HG02610 (cell line): Measurements from ENCODE around the gene MLLT1.

ENCODE experiments used
- ATAC-seq: cut with Tn5 transposase; IDR thresholded peaks from one replicate; pipeline ENCODE4 v1.9.1; 2021; ENCODE audit warnings: mild to moderate bottlenecking, moderate library complexity; ENCODE audit not compliant: unreplicated experiment

Gene MLLT1

DNA sequence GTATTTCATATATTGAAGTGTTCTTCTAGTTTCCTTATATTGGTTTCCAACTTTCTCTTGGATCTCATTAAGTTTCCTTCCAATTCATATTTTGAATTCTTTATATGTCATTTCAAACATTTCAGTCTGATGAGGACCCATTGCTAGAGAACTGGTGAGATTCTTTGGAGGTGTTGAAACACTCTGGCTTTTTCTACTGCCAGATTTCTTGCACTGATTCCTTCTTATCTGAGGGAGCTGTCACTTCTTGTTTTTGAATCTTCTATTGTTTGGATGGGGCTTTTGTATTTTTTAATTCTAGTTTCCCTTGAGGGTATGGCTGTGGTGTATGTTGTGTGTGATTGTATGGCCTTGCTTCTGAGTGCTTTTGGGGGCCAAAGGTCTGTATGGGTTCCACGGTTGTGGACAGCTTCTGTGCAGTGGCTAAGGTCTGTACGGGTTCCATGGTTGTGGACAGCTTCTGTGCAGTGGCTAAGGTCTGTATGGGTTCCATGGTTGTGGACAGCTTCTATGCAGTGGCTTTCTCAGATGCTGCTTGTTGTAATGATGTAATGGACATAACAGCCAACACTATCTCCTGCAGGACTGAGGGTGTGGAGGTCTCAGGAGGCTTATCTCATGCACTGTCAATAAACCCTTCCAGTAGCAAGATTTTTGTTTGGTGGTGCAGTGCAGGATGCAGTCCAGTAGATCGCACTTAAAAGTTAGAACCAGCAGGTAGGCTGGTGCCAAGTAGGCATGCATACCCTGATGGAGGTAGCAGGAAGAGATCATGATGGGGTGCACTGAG lies 107.5 kb downstream of the MLLT1 start:
- ATAC-seq: no peak

DNA sequence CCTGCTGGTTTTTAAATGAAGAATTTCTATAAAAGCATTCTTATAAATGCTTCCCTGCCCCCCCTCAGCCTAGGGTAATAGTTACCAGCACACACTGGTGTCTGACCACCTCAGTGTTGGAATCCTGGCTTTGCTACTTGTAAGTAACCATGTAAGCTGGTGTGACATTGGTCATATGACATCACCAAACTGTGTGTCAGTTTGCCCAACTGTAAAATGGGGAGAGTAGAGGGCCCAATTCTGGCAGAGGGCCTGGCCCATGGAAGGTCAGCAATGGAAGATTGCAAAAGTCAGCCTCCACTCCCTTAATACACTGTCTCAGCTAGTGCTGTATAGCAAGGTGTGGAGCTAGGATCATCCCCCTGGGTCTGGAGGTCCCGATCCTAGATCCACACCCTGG lies 112.7 kb downstream of the MLLT1 start:
- no peak for ATAC-seq

DNA sequence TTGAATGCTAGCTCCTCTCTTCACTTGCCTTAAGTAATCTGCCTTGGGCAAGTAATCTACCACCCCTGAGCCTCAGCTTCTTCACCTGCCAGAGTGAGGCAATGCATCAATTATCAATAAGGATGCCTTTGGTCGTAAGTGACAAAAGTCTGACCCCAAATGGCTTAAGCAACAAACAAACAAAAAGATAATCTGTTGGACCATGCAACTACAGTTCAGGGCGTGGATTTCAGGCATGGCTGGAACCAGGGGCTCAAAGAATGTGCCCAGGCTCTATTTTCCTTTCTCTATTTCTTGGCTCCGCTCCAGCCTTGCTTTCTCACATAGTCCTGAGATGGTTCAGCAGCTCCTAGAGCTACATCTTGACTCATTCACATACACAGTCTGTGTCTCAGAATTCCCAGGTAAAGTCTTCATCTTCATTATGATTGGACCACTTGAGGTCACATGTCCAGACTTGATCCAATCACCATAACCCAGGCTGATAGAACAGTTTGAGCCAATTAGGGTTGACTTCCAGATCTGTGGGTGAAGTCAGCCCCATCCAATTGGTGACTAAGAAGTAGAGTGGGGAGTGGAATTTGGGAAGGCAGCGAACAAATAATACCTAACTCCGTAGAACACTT lies 114.8 kb downstream of the MLLT1 start:
- ATAC-seq: no peak

DNA sequence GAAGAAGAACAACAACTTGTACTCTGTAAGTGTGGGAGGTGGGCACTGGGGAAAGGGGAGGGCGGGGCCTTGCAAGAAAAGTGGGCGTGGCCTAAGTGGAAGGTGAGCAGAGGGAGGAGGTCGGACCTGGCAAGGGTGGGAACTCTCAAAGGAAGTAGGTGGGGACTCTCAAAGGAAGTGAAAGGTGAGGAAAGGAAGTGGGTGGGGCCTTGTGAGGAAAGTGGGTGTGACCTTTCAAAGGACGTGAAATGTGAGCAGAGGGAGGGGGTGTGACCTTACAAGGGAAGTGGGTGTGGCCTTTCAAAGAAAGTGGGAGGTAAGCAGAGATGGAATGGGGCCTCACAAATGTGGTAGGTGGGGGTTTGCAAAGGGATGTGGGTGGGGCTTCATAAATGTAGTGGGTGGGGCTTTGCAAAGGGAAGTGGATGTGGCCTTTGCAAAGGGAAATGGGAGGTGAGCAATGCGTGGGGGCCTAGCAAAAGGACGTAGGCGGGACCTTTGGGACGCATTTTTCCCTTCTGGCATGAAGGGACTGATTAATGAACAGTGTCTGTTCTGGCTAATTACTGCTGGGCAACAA lies 118.4 kb downstream of the MLLT1 start:
- ATAC-seq: no peak
